DOHH2 (cell line): Measurements from ENCODE around the gene CBFA2T2.

ENCODE experiments used
- H3F3A ChIP-seq: fragments of 200-600 bp; sonication (generic), shearing (Covaris generic); 2 replicates; pipeline ENCODE4 v1.6.0; 2016; ENCODE audit warnings: antibody characterized with exemption, mild to moderate bottlenecking; ENCODE audit not compliant: control insufficient read depth, insufficient read depth
- H3K27ac ChIP-seq: fragments of 200-600 bp; sonication (generic); 2 replicates; pipeline ENCODE4 v1.5.1; 2014; ENCODE audit warnings: low read depth, mild to moderate bottlenecking, low read length, moderate library complexity
- H3K27me3 ChIP-seq: fragments of 200-600 bp; sonication (generic); 2 replicates; pipeline ENCODE4 v1.6.1; 2014; ENCODE audit warnings: mild to moderate bottlenecking, low read length, mixed read lengths; ENCODE audit not compliant: control insufficient read depth
- H3K36me3 ChIP-seq: fragments of 200-600 bp; sonication (generic); 2 replicates; pipeline ENCODE4 v1.6.1; 2014; ENCODE audit warnings: mild to moderate bottlenecking, low read length, moderate library complexity, mixed read lengths; ENCODE audit not compliant: control insufficient read depth
- H3K4me1 ChIP-seq: fragments of 200-600 bp; sonication (generic); 2 replicates; pipeline ENCODE4 v1.6.1; 2014; ENCODE audit warnings: mild to moderate bottlenecking, low read length, mixed read lengths; ENCODE audit not compliant: control insufficient read depth
- H3K4me2 ChIP-seq: fragments of 200-600 bp; sonication (generic); 2 replicates; pipeline ENCODE4 v1.6.0; 2014; ENCODE audit warnings: mild to moderate bottlenecking, low read length, moderate library complexity
- H3K4me3 ChIP-seq: fragments of 200-600 bp; sonication (generic); 2 replicates; pipeline ENCODE4 v1.5.1; 2014; ENCODE audit warnings: mild to moderate bottlenecking, low read length, mixed read lengths
- H3K79me2 ChIP-seq: fragments of 200-600 bp; sonication (generic); 2 replicates; pipeline ENCODE4 v1.6.1; 2014; ENCODE audit warnings: mild to moderate bottlenecking, low read length, mixed read lengths; ENCODE audit not compliant: control insufficient read depth
- H3K9me2 ChIP-seq: fragments of 200-600 bp; sonication (generic); replicated peaks from 2 replicates; pipeline ENCODE4 v1.6.1; 2014; ENCODE audit warnings: mild to moderate bottlenecking, low read length, mixed read lengths; ENCODE audit not compliant: control insufficient read depth
- H3K9me3 ChIP-seq: fragments of 200-600 bp; sonication (generic); 2 replicates; pipeline ENCODE4 v1.6.1; 2014; ENCODE audit warnings: antibody characterized with exemption, low read length, mixed read lengths; ENCODE audit not compliant: control insufficient read depth, insufficient read depth
- H4K20me1 ChIP-seq: fragments of 200-600 bp; sonication (generic); 2 replicates; pipeline ENCODE4 v1.6.0; 2014; ENCODE audit warnings: low read depth, mild to moderate bottlenecking, antibody characterized with exemption, low read length, moderate library complexity; ENCODE audit not compliant: control insufficient read depth, insufficient read depth
- EZH2phosphoT487 ChIP-seq: fragments of 200-600 bp; sonication (generic); IDR thresholded peaks from 2 replicates; pipeline ENCODE4 v1.6.1; 2017; ENCODE audit warnings: borderline replicate concordance, mild to moderate bottlenecking, antibody characterized with exemption, low read length, moderate library complexity, mixed read lengths
- TF ChIP-seq, protein P1 (sequence below): fragments of 200-600 bp; sonication (generic); IDR thresholded peaks from one replicate; pipeline ENCODE4 v1.5.1; 2014; ENCODE audit warnings: antibody characterized with exemption, mild to moderate bottlenecking, low read depth, low read length; ENCODE audit not compliant: poor library complexity, severe bottlenecking

The CBFA2T2 gene

DNA sequence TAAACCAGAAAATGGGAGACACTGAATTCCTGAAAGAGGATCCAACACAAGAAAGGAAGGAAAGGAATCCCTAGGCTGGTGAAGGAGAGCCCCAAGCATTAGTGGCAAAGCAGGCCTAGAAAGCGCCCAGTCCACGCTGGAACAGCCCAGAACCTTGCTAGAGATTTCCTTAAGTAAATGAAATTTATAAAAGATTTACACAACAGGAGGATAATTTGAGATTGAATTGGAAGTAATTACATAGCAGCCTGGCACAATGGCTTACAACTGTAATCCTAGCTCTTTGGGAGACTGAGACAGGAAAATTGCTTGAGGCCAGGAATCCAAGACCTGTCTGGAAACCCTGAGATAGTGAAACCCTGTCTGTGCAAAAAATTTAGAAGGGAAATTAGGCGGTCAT, 145.4 kb downstream of the CBFA2T2 start:
- Histone ChIP-seq H3F3A (no peaks in the 10 kb centered on the region), H3K9me3 (no peaks in the 10 kb centered on the region), H3K4me3 (no peak overlapping the region), H3K4me1 (no peaks in the 10 kb centered on the region), H3K27ac (no peak overlapping the region), H3K36me3 (peaks cover 5% of the 10 kb centered on the region; the same call in 1 of the 2 replicates), H3K79me2 (no peaks in the 10 kb centered on the region), H3K4me2 (no peak overlapping the region), H3K27me3 (no peaks in the 10 kb centered on the region), H3K9me2 (no peaks in the 10 kb centered on the region), H4K20me1 (no peaks in the 10 kb centered on the region)
- TF ChIP-seq EZH2phosphoT487, result no peak
- TF ChIP-seq, protein P1, sequence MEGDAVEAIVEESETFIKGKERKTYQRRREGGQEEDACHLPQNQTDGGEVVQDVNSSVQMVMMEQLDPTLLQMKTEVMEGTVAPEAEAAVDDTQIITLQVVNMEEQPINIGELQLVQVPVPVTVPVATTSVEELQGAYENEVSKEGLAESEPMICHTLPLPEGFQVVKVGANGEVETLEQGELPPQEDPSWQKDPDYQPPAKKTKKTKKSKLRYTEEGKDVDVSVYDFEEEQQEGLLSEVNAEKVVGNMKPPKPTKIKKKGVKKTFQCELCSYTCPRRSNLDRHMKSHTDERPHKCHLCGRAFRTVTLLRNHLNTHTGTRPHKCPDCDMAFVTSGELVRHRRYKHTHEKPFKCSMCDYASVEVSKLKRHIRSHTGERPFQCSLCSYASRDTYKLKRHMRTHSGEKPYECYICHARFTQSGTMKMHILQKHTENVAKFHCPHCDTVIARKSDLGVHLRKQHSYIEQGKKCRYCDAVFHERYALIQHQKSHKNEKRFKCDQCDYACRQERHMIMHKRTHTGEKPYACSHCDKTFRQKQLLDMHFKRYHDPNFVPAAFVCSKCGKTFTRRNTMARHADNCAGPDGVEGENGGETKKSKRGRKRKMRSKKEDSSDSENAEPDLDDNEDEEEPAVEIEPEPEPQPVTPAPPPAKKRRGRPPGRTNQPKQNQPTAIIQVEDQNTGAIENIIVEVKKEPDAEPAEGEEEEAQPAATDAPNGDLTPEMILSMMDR, result no peak

DNA sequence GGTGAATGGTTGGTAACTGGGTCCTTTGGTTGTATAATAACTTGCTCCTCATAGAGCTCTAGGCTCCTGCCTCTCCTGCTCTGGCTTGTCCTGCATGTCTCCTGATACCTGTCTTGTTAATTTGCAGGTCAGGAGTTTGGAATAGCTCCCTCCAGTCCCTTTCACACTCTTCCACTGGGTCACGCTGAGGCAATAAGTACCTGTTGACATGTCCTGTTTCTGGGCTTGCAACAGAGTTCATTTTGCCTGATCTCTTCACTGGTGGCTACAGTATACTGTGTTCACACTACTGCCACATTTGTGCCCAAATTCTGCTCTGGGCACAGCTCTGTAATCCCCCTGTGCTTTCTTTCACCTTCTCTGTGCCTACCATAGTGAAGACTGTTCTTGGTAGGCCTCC, 146.9 kb downstream of the CBFA2T2 start:
- Histone ChIP-seq H3K9me3 (no peaks in the 10 kb centered on the region), H3K4me2 (no peak overlapping the region), H3K4me1 (no peaks in the 10 kb centered on the region), H3K9me2 (no peaks in the 10 kb centered on the region), H3K4me3 (no peak overlapping the region), H3K27me3 (no peaks in the 10 kb centered on the region), H3F3A (no peaks in the 10 kb centered on the region), H3K27ac (no peak overlapping the region), H4K20me1 (no peaks in the 10 kb centered on the region), H3K36me3 (peaks cover 5% of the 10 kb centered on the region; the same call in 1 of the 2 replicates), H3K79me2 (no peaks in the 10 kb centered on the region)
- no peak for TF ChIP-seq EZH2phosphoT487
- TF ChIP-seq, protein P1, result no peak

DNA sequence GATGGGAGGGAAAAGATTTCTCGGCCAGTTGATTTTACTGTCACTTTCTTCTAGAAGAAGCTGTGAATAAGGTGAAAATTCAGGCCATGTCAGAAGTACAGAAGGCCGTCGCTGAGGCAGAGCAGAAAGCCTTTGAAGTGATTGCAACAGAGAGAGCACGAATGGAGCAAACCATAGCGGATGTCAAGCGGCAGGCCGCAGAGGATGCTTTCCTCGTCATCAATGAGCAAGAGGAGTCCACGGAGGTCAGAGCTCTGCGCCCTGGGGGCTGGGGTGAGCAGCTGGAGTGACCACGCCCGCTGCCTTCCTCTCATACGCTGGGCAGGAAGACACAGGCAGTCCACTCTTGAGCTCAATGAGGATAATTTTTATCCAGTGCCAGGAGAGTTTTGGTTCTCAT, 150.4 kb downstream of the CBFA2T2 start:
- Histone ChIP-seq H3K27ac (no peak overlapping the region), H3K9me3 (no peaks in the 10 kb centered on the region), H3K4me1 (no peaks in the 10 kb centered on the region), H4K20me1 (no peaks in the 10 kb centered on the region), H3K79me2 (no peaks in the 10 kb centered on the region), H3K4me3 (no peak overlapping the region), H3F3A (no peaks in the 10 kb centered on the region), H3K9me2 (no peaks in the 10 kb centered on the region), H3K27me3 (no peaks in the 10 kb centered on the region), H3K36me3 (peaks cover 5% of the 10 kb centered on the region; the same call in 1 of the 2 replicates), H3K4me2 (no peak overlapping the region)
- TF ChIP-seq, protein P1, result no peak
- no peak for TF ChIP-seq EZH2phosphoT487
